Activated CD8-positive, alpha-beta memory T cell treated with anti-CD3 and anti-CD28 coated beads for 4 hours (primary cell): ENCODE measurements around the gene MARCHF10.

ENCODE experiments used
- DNase-seq, 2 donors: peaks; one replicate each; pipeline ENCODE4 v3.0.0-alpha.2; 2020; ENCODE audit warnings: low read depth in 2 of 2

Gene MARCHF10

GRCh38 chr17:62658136-62658920 is 149.8 kb downstream of the MARCHF10 start:
- no peak for DNase-seq

DNA sequence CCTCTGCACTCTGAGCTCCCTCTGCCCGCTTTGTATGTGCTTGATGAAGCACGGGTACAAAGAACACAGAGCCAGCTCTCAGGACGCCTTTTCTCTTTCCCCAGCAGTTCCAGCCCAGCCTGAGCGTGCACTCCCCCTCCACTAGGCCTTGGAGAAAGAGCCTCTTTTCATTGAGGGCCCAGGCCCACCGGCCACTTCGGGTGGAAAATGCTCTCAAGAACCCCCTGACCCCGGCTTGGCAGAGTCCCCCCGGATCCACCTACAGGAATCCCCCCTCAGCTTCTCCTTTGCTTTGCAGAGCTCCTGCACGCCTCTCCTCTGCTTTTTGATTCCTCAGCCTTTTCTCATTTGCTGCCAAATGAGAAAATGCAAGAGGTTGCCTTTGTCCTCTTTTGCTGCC is 150.4 kb downstream of the MARCHF10 start:
- DNase-seq, result no peak

GRCh38 chr17:62657145-62657665 is 150.9 kb downstream of the MARCHF10 start:
- DNase-seq, result no peak

GRCh38 chr17:62656446-62656845 is 151.7 kb downstream of the MARCHF10 start:
- no peak for DNase-seq

- no peak for DNase-seq
These were observed 152.5 kb downstream of the MARCHF10 start for GRCh38 chr17:62655656-62656055.

- DNase-seq, result no peak
These were observed 154.0 kb downstream of the MARCHF10 start for GRCh38 chr17:62653826-62654761.

DNA sequence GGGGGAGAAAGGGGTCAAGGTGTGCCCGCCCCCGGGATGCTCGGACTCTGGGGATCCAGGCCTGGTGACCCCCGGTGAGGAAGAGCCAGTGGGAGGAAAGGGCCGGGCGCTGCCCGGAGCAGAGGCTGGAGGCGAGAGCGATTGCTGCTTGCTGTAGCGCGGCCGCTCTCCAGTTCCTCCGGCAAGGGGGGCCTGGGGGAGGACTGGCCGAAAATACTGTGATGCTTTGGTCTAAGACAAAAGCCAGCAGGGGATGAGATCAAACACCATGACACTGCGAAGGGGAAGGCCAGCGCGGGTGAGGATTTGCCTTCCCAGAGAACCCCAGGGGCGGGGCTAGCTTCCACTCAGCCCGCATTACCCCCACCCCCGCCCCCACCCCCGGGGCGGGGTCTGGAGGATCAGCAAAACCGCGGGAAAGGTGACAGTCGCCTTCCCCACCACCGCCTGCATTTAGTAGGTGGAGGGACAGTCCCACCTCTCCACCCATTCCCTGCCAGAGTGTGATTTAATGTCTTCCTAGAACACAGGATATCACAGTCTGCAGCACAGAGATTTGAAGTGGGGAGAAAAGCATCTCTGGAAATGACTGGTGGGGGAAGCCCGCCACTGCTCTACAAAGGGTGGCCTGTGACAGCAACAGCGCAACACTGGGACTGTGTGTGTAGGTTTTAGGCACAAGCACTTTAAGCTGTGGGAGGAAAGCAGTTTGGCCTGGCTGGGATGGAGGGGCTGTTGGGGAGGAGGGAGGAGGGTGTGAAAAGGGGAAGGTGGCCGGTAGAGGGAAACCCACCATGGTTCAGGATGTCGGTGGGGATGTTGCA is 154.9 kb downstream of the MARCHF10 start:
- peak; percentile 59 to 69 for DNase-seq

GRCh38 chr17:62652251-62653001 is 155.7 kb downstream of the MARCHF10 start:
- no peak for DNase-seq
